Common myeloid progenitor, CD34-positive (primary cell): Measurements from ENCODE around the gene N4BP2L1.
"Not testable (repeated sequence)": the region's sequence is repeated elsewhere in the genome, so short reads cannot be mapped to it uniquely, and the experiment has no call there.

Source experiments
- CTCF ChIA-PET: fragments of 350-600 bp; sonication (Branson Sonifier 250); formaldehyde crosslinking; loops from one replicate; lab custom pipeline; 2021; ENCODE audit warnings: antibody characterized with exemption; lab: Charles Lee
- POLR2A ChIA-PET: fragments of 350-600 bp; sonication (Branson Sonifier 250); formaldehyde crosslinking; loops from one replicate; lab custom pipeline; 2021; ENCODE audit warnings: antibody characterized with exemption; lab: Charles Lee
- DNase-seq, 3 donors: peaks; one replicate each; pipeline versions ENCODE4 v3.0.0 to v3.0.0-alpha.2; 2013
- H3K27ac ChIP-seq, 2 experiments: 1 replicate in 1 of 2; 2 replicates in 1 of 2; pipeline ENCODE4 v1.7.0; 2013; ENCODE audit warnings: inconsistent platforms in 2 of 2, low read length in 2 of 2, mild to moderate bottlenecking in 2 of 2, low read depth in 1 of 2, moderate library complexity in 1 of 2; ENCODE audit not compliant: severe bottlenecking in 2 of 2, insufficient read depth in 1 of 2, poor library complexity in 1 of 2
- H3K27me3 ChIP-seq, 5 experiments: replicated peaks in 2 of 5; 1 replicate in 3 of 5; 2 replicates in 2 of 5; pipeline versions ENCODE4 v1.6.1 to v1.7.0; 2013; ENCODE audit warnings: low read length in 4 of 5, mild to moderate bottlenecking in 2 of 5, moderate library complexity in 2 of 5, inconsistent platforms in 1 of 5; ENCODE audit not compliant: insufficient read depth in 5 of 5, control insufficient read depth in 4 of 5
- H3K36me3 ChIP-seq, 4 experiments: 1 replicate in 2 of 4; 2 replicates in 2 of 4; pipeline versions ENCODE4 v1.6.1 to v1.7.0; 2013; ENCODE audit warnings: low read length in 3 of 4, control low read depth in 1 of 4, mild to moderate bottlenecking in 1 of 4; ENCODE audit not compliant: control insufficient read depth in 4 of 4, insufficient read depth in 4 of 4
- H3K4me1 ChIP-seq, 4 experiments: 1 replicate in 3 of 4; 2 replicates in 1 of 4; pipeline versions ENCODE4 v1.6.1 to v1.7.1; 2013; ENCODE audit warnings: low read length in 3 of 4, mild to moderate bottlenecking in 3 of 4, control low read depth in 1 of 4, inconsistent platforms in 1 of 4, moderate library complexity in 1 of 4; ENCODE audit not compliant: control insufficient read depth in 4 of 4, insufficient read depth in 4 of 4; ENCODE audit errors: control extremely low read depth in 1 of 4
- H3K4me3 ChIP-seq, 7 experiments: 1 replicate in 4 of 7; 2 replicates in 3 of 7; pipeline versions ENCODE4 v1.5.1 to v1.7.0; 2013; ENCODE audit warnings: mild to moderate bottlenecking in 7 of 7, low read length in 6 of 7, moderate library complexity in 6 of 7, inconsistent platforms in 2 of 7, low read depth in 2 of 7, control low read depth in 1 of 7; ENCODE audit not compliant: insufficient read depth in 4 of 7, control insufficient read depth in 1 of 7; ENCODE audit errors: extremely low read depth in 1 of 7
- H3K9me3 ChIP-seq, 5 experiments: 1 replicate in 4 of 5; 2 replicates in 1 of 5; pipeline versions ENCODE4 v1.6.1 to v1.7.1; 2013; ENCODE audit warnings: low read length in 4 of 5, mild to moderate bottlenecking in 2 of 5, inconsistent platforms in 1 of 5, low read depth in 1 of 5, moderate library complexity in 1 of 5; ENCODE audit not compliant: control insufficient read depth in 4 of 5, insufficient read depth in 2 of 5; ENCODE audit errors: control extremely low read depth in 1 of 5
- WGBS: methylation state at CpG from one replicate; pipeline ENCODE4 v1.1.5; 2013; ENCODE audit not compliant: insufficient coverage; 5-methylcytosine and 5-hydroxymethylcytosine counted together

The N4BP2L1 gene

GRCh38 chr13:32355935-32356334 lies 72.0 kb downstream of the N4BP2L1 start:
- H3K4me3 ChIP-seq, H3K27ac ChIP-seq, POLR2A ChIA-PET, H3K4me1 ChIP-seq, H3K9me3 ChIP-seq, DNase-seq, H3K27me3 ChIP-seq: not testable (repeated sequence)
- WGBS = 95% methylated on average over 5 of the region's 8 CpGs
- CTCF ChIA-PET = interaction anchor here (0.9 kb wide), 1 partner anchor 296 kb away, joined by 4 read pairs; no protein-coding TSS in a partner anchor
- peaks cover 6 to 30% (median 18%) of the 10 kb centered on the region in 4 experiments for H3K36me3 ChIP-seq

DNA sequence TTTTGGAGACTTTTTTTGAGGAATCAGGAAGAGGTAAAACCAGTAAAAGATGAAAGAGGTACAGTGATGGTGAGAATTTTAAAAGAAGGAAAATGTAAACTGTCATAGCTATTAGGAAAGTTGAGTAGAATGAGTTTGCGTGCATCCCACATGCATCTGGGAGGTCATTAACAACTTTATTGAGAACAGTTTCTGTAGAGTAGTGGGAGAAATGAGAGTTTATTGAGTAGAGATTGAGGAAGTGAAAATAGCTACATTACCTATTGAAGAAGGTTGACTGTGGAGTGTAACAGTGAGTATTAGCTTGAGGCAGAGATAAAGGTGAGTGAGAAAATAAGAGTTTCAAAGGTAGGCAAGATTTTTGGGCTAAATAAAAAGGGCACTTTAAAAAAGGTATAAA lies 73.9 kb downstream of the N4BP2L1 start:
- ChIA-PET CTCF (no interaction called here), POLR2A (no interaction called here)
- H3K27ac ChIP-seq = no peak overlapping the region
- no peaks in the 10 kb centered on the region for H3K27me3 ChIP-seq
- H3K4me1 ChIP-seq = no peaks in the 10 kb centered on the region
- no peak overlapping the region for H3K4me3 ChIP-seq
- DNase-seq = no peak
- H3K9me3 ChIP-seq = no peaks in the 10 kb centered on the region
- H3K36me3 ChIP-seq = peaks cover 9 to 33% (median 21%) of the 10 kb centered on the region in 4 experiments
- 100% methylated on average over 1 of the region's 1 CpG for WGBS

DNA sequence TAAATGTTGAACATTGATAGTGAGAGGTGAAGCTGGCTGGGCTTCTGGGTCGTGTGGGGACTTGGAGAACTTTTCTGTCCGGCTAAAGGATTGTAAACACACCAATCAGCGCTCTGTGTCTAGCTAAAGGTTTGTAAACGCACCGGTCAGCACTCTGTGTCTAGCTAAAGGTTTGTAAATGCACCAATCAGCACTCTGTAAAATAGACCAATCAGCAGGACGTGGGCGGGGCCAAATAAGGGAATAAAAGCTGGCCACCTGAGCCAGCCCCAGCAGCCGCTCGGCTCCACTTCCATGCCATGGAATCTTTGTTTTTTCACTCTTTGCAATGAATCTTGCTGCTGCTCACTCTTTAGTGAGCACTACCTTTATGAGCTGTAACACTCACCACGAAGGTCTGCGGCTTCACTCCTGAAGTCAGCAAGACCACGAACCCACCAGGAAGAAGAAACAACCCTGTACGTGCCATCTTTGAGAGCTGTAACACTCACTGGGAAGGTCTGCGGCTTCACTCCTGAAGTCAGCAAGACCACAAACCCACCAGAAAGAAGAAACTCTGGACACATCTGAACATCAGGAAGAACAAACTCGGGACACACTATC lies 77.0 kb downstream of the N4BP2L1 start:
- H3K27ac ChIP-seq, H3K4me1 ChIP-seq, DNase-seq, H3K27me3 ChIP-seq, H3K4me3 ChIP-seq, POLR2A ChIA-PET, H3K9me3 ChIP-seq: not testable (repeated sequence)
- CTCF ChIA-PET = interaction anchor here (0.9 kb wide), 1 partner anchor 32 kb away, joined by 4 read pairs; no protein-coding TSS in a partner anchor
- 88% methylated on average over 13 of the region's 15 CpGs for WGBS
- peaks cover 5 to 33% (median 20%) of the 10 kb centered on the region in 4 experiments for H3K36me3 ChIP-seq
